Right ventricle myocardium inferior (tissue), 1 donor: ENCODE measurements around the gene SLC11A2. TPM values are rescaled to one million over a fixed set of nuclear protein-coding genes. Genes with fewer than 3 reads are reported as not detected.
A peak's percentile ranks its signal among the peaks of the same experiment; 100 is the strongest.
"Not testable (repeated sequence)": the region's sequence is repeated elsewhere in the genome, so short reads cannot be mapped to it uniquely, and the experiment has no call there.

Experiments used
- ATAC-seq: fragments of 200-7000 bp; cut with Tn5 transposase; one replicate; pipeline ENCODE4 v1.9.1; 2020; ENCODE audit warnings: mild to moderate bottlenecking, moderate library complexity
- DNase-seq: peaks from one replicate; pipeline ENCODE4 v3.0.0; 2021; ENCODE audit errors: missing footprints
- intact Hi-C: fragments of 100-400 bp; cut with DNase I; formaldehyde crosslinking; loops from one replicate; pipeline ENCODE4 v1.11.0; 2022
- total RNA-seq: library from RNA; stranded (reverse); fragmentation: NEBNext Ultra II Directional; extraction: Animal tissue kit (Norgen Biotek cat#: 25700); gene quantifications from one replicate; pipeline ENCODE4 v1.2.1, GENCODE V29; 2021
- donor health status: DM: no; HTN: yes; CAD: no; lungs with severe emphysema.

Gene SLC11A2
- total RNA-seq, 1 donor from 2014 or later: 23.7 TPM

DNA sequence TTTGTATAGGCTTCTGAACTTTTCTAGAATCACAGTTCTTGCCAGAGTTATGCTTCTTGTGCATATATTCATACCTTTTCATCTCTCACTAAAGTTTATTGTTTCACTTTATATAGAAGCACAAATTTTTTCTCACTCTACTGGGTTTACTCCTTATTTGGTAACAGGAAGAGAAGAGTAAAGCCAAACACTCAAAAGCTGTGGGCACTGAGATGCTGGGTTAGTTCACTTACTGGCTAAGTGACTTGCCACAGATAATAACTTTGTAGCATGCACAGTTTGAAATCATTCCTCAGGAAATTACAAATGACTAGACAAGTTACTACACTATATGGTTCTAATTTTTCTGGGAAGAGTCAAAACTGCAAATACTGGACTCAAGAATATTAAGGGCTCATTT, 66.1 kb downstream of the SLC11A2 start:
- intact Hi-C loops: no loop called here
- ATAC-seq: no peak
- DNase-seq: no peak

- ATAC-seq: no peak
- intact Hi-C loops: no loop called here
Measured at GRCh38 chr12:50955697-50956096, 70.5 kb downstream of the SLC11A2 start.

GRCh38 chr12:50955288-50955687, 70.9 kb downstream of the SLC11A2 start:
- intact Hi-C loops: no loop called here
- DNase-seq (no peak), ATAC-seq (no peak)

More at GRCh38 chr12:50955697-50956096, 70.5 kb downstream of the SLC11A2 start:
- no peak for DNase-seq

DNA sequence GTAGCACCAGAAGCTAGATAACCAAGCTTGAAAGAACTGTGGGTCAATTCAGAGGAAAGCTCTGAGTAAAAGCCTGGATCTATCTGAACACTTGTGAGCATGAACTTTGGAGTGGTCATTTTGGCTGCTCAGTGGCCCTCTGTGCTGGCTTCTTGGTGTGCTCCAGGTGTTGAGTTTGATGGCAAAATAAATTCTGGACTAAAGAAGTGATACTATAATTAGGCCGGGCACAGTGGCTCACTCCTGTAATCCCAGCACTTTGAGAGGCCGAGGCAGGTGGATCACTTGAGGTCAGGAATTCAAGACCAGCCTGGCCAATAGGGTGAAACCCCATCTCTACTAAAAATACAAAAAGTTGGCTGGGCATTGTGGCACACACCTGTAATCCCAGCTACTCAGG, 71.4 kb downstream of the SLC11A2 start:
- ATAC-seq, intact Hi-C loops, DNase-seq: not testable (repeated sequence)

GRCh38 chr12:50953047-50953446, 73.1 kb downstream of the SLC11A2 start:
- intact Hi-C loops: no loop called here
- DNase-seq (no peak), ATAC-seq (no peak)

DNA sequence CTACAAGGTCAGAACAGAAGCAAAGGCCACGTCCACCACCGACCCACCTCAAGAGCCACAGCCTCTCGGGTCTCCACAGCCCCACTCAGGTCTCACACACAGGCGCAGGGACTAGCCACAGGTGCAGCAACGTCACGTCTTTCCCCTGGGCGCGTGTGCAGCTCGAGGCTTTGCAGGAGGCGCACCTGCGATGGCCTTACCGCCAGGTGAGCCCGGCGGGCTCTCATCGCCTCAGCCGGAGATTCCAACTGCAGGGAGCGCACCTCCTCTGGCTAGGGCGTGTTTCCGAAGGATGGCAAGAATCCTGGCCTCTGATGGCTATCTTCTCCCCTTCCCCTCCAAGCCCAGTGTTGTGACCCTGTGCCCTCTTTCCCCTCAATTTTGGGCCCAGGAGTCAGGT, 73.7 kb downstream of the SLC11A2 start, which contains the start of gene HIGD1C:
TSS of gene HIGD1C (plus strand) at position 35 of the 400 bp plus-strand sequence. CDS start 1,455 bp downstream, outside the sequence.
- DNase-seq (no peak), ATAC-seq (no peak)
- intact Hi-C loops: no loop called here

GRCh38 chr12:50951112-50951511, 75.1 kb downstream of the SLC11A2 start:
- DNase-seq (no peak), ATAC-seq (no peak)
- intact Hi-C loops: no loop called here

DNA sequence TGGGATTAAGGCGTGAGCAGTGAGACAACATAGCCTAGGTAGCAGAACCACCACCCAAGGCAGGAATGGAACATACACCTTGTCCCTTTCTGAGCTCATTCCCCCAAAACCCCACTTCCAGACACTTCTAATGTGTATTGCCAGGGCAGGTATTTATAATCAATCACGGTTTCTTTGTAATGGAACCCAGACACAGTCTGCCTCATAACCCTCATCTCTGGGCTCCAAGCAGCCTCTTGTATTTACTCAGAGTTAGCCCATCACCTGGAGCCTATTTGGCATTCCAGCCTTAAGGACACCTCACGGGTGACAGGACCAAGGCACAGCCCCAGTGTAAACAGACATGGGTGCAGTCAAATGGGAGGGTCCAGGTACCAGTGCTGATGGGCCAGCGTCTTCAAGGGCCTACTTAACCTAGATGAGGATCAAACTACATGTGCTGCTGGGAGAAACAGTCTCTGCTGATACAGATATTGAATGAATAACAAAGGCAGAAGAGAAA, 76.3 kb downstream of the SLC11A2 start:
- ATAC-seq (no peak), DNase-seq (no peak)
- intact Hi-C loops: no loop called here

DNA sequence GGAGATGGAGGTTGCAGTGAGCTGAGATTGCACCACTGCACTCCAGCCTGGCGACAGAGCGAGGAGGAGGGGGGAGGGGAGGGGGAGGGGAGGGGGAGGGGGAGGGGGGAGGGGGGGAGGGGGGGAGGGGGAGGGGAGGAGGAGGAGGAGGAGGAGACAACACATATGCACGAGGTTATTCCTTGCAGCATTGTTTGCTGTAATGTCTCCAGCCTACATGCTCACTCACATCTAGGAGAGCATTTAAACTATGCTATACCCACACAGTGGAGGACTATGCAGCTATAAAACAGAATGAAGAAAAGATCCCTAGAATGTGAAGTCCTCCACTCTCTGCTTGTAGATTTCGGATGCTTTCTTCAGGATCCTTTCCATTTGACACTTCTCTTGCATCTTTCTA, 77.4 kb downstream of the SLC11A2 start:
- ATAC-seq: no peak
- intact Hi-C loops: no loop called here
- DNase-seq: no peak

- DNase-seq: no peak
- intact Hi-C loops: no loop called here
- ATAC-seq: no peak
Measured at GRCh38 chr12:50947933-50948626, 78.1 kb downstream of the SLC11A2 start.

GRCh38 chr12:50937653-50938052, 88.5 kb downstream of the SLC11A2 start:
- ATAC-seq (no peak), DNase-seq (no peak)
- intact Hi-C loops: no loop called here

- intact Hi-C loops: no loop called here
- DNase-seq (no peak), ATAC-seq (no peak)
Measured at GRCh38 chr12:50936821-50937530, 89.2 kb downstream of the SLC11A2 start.

- DNase-seq (no peak), ATAC-seq (peak; percentile 53)
- intact Hi-C loops: no loop called here
Measured at GRCh38 chr12:50934981-50935807, 91.0 kb downstream of the SLC11A2 start.

DNA sequence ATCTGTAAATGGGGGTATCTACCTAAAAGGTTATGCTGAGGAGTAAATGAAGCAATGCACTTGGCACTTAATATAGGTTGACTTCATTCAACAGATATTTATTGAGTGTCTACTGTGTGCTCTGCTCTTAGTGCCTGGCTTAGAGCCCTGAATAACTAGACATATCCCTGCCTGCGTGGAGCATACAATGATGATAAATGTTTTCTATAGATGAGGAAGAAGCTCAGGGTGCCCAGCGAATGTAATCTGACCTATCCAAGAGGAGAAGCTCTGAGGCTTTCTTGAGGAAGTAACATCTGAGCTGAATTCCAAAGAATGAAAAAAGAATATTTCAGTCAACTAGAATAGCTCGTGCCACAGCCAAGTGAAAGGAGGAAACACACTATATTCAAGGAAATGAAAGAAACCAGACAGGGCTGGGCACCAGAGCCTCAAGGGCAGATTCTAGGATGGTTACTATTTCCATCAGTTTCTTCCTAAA, 91.8 kb downstream of the SLC11A2 start:
- intact Hi-C loops: no loop called here
- ATAC-seq (peak; percentile 30), DNase-seq (no peak)

GRCh38 chr12:50933459-50934124, 92.6 kb downstream of the SLC11A2 start:
- intact Hi-C loops: no loop called here
- ATAC-seq (peak; percentile 14), DNase-seq (no peak)

DNA sequence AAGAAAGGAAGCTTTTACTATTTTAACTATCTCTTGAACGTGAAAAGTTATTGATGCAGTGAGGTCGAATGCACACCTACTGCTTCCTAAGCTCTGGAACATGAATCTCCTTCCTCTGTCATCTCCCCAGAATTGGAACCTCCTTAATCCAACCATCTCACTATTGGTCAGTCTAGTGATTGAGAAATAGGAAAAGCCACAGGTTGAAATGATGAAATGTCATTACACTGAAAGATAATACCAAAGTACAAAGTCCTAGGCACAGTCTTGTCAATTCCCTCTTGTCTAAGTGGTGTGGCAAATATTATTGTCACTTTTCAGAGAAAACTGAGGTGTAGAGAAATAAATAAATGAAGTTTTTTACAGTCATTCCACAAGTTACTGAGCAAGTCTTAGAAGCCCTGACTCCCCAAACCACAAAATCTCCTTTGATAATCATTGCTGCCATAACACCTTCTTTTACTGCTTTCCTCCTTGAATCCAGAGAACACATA, 93.3 kb downstream of the SLC11A2 start:
- DNase-seq: no peak
- intact Hi-C loops: no loop called here
- no peak for ATAC-seq

GRCh38 chr12:50930477-50930876, 95.7 kb downstream of the SLC11A2 start:
- not testable (repeated sequence) for DNase-seq, ATAC-seq
- intact Hi-C loops: loop anchor here (2.0 kb wide), 1 partner anchor 54 kb away; no protein-coding TSS in a partner anchor

GRCh38 chr12:50929831-50930230, 96.4 kb downstream of the SLC11A2 start:
- intact Hi-C loops: loop anchor here (2.0 kb wide), 1 partner anchor 55 kb away; no protein-coding TSS in a partner anchor
- no peak for ATAC-seq
- DNase-seq: no peak
